WI38 (cell line): ENCODE data around the gene PANX3.

Experiments used
- H3K4me3 ChIP-seq: 2 replicates; pipeline ENCODE4 v1.5.1; 2011; ENCODE audit warnings: low read depth, mild to moderate bottlenecking, control low read depth, low read length
- TF ChIP-seq, protein P1 (sequence below): IDR thresholded peaks from 2 replicates; pipeline ENCODE4 v1.5.1; 2012; ENCODE audit warnings: low read depth, mild to moderate bottlenecking, control low read depth, low read length

Gene PANX3

GRCh38 chr11:124629961-124630360 is 18.7 kb downstream of the PANX3 start:
- H3K4me3 ChIP-seq: no peak overlapping the region
- TF ChIP-seq, protein P1, sequence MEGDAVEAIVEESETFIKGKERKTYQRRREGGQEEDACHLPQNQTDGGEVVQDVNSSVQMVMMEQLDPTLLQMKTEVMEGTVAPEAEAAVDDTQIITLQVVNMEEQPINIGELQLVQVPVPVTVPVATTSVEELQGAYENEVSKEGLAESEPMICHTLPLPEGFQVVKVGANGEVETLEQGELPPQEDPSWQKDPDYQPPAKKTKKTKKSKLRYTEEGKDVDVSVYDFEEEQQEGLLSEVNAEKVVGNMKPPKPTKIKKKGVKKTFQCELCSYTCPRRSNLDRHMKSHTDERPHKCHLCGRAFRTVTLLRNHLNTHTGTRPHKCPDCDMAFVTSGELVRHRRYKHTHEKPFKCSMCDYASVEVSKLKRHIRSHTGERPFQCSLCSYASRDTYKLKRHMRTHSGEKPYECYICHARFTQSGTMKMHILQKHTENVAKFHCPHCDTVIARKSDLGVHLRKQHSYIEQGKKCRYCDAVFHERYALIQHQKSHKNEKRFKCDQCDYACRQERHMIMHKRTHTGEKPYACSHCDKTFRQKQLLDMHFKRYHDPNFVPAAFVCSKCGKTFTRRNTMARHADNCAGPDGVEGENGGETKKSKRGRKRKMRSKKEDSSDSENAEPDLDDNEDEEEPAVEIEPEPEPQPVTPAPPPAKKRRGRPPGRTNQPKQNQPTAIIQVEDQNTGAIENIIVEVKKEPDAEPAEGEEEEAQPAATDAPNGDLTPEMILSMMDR: no peak

DNA sequence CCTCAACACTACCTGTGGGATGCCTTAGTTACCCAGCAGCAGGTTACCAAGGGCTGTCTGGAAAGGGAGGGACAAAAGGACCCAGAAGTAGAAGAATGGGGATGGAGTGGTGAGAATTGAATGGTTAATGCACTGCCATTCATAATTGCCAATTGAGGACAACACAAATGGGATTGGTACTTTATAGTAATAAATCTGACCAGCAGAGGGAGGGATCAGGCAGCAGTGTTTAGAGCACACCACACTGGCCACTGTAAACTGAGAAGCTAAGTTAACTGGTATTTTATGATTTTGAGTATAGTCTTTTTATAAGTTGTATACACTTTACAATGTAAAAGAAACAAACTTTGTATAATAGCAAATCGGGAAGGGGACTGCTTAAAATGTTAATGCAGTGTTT is 22.1 kb downstream of the PANX3 start:
- TF ChIP-seq, protein P1: 0 out of 2 replicates have a peak, but pooled peaks have one; percentile 17
- H3K4me3 ChIP-seq: no peak overlapping the region

DNA sequence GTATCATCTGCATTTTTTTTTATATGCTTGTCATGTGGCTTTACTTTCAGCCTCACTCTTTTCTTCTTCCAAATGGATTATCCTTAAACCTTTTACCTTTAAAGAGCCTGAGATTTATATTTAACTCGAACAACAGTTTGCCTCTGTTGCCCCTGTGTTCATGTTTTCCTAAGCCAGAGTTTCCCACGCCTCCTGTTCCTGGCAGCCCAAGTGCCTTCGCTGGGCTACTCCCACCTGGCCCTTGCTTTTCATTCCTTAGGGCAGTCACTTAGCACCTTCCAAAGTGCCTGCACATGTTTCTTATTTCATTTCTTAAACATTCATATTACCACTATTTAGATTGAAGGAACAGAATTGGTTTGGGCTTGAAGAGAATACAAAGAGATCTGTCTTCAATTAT is 24.7 kb downstream of the PANX3 start:
- H3K4me3 ChIP-seq: no peak overlapping the region
- TF ChIP-seq, protein P1: no peak

DNA sequence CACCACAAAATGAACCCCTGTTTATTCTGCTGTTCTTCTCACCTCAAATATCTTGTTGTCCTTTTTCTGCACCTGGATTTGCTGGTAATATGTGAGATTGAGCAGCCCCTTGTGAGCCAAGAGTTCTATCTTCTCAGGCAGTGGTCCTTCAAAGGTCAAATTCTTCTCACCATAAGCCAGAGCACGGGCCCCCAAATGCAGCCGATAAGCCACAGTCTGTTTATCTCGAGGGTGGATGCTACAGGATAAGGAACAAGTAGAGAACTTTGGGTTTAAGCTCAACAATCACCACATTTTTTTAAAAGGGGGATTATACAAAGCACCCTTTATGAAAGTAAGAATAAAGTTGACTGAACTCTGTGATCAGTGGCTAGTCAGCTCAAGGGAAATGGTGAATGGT is 27.3 kb downstream of the PANX3 start:
- H3K4me3 ChIP-seq: no peak overlapping the region
- TF ChIP-seq, protein P1: no peak

- no peak overlapping the region for H3K4me3 ChIP-seq
- TF ChIP-seq, protein P1: no peak
Observed at GRCh38 chr11:124639186-124639585, 28.0 kb downstream of the PANX3 start.

DNA sequence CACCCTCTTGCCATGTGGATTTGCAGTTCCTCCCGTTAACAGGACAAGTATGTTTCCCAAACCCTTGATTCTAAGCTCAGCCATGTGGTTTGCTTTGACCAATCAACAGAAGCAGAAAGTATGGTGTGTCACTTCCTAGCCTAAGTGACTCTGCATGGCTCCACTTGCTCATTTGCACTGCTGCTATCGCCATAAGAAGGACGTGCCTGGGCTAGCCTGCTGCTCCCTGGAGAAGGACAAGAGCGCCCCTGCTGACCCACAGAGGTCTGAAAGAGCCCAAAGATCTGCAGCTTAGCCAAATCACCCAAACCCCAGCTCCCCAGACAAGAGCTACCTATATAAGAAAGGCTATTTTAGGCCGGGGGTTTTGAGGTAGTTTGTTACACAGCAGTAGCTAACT is 29.4 kb downstream of the PANX3 start:
- TF ChIP-seq, protein P1: no peak

GRCh38 chr11:124642628-124643027 is 31.4 kb downstream of the PANX3 start:
- H3K4me3 ChIP-seq: no peak overlapping the region
- TF ChIP-seq, protein P1: no peak

More for the DNA sequence above, 29.4 kb downstream of the PANX3 start:
- H3K4me3 ChIP-seq: no peak overlapping the region
